OCI-LY3 (cell line): ENCODE measurements around the gene ARAP1.

ENCODE experiments used
- H2AFZ ChIP-seq: fragments of 200-600, 300-600 bp; shearing (Covaris generic); 2 replicates; pipeline ENCODE4 v1.6.0; 2014; ENCODE audit warnings: antibody characterized with exemption, low read depth, low read length
- H3K27ac ChIP-seq: fragments of 200-600, 300-600 bp; sonication (generic); 2 replicates; pipeline ENCODE4 v1.5.1; 2014; ENCODE audit warnings: mild to moderate bottlenecking, low read length, moderate library complexity, mixed read lengths
- H3K27me3 ChIP-seq: fragments of 200-600, 300-600 bp; sonication (generic); 2 replicates; pipeline ENCODE4 v1.6.1; 2014; ENCODE audit warnings: low read depth, low read length, mixed read lengths
- H3K36me3 ChIP-seq: fragments of 200-600, 300-600 bp; sonication (generic); replicated peaks from 2 replicates; pipeline ENCODE3; 2014; ENCODE audit warnings: low read depth, low read length, mixed read lengths
- H3K4me1 ChIP-seq: fragments of 300-600, 200-600 bp; sonication (generic); 2 replicates; pipeline ENCODE4 v1.6.1; 2014; ENCODE audit warnings: low read length, mixed read lengths
- H3K4me2 ChIP-seq: fragments of 200-600, 300-600 bp; sonication (generic); 2 replicates; pipeline ENCODE4 v1.6.1; 2014; ENCODE audit warnings: low read length, mixed read lengths
- H3K4me3 ChIP-seq: fragments of 300-600, 200-600 bp; sonication (generic); 2 replicates; pipeline ENCODE4 v1.5.1; 2014; ENCODE audit warnings: antibody characterized with exemption, mild to moderate bottlenecking, low read length, moderate library complexity
- H3K79me2 ChIP-seq: fragments of 300-600, 200-600 bp; shearing (Covaris generic); 2 replicates; pipeline ENCODE4 v1.6.1; 2014; ENCODE audit warnings: mild to moderate bottlenecking, low read length, mixed read lengths
- H3K9ac ChIP-seq: fragments of 300-600, 200-600 bp; shearing (Covaris generic); 2 replicates; pipeline ENCODE4 v1.6.0; 2014; ENCODE audit warnings: mild to moderate bottlenecking, low read length, moderate library complexity
- H3K9me3 ChIP-seq: fragments of 200-600, 300-600 bp; shearing (Covaris generic); 2 replicates; pipeline ENCODE4 v1.6.1; 2014; ENCODE audit warnings: low read length, mixed read lengths; ENCODE audit not compliant: insufficient read depth
- H4K20me1 ChIP-seq: fragments of 200-600, 300-600 bp; sonication (generic); 2 replicates; pipeline ENCODE4 v1.6.1; 2016; ENCODE audit warnings: low read length, mixed read lengths; ENCODE audit not compliant: insufficient read depth
- CTCF ChIP-seq: fragments of 200-600, 300-600 bp; sonication (generic); IDR thresholded peaks from 2 replicates; pipeline ENCODE4 v1.5.1; 2014; ENCODE audit warnings: antibody characterized with exemption, low read length, low read depth
- EZH2phosphoT487 ChIP-seq: fragments of 200-600 bp; shearing (Covaris generic); IDR thresholded peaks from 2 replicates; pipeline ENCODE4 v1.6.1; 2018; ENCODE audit warnings: antibody characterized with exemption, mixed run types, low read depth

ARAP1 gene

DNA sequence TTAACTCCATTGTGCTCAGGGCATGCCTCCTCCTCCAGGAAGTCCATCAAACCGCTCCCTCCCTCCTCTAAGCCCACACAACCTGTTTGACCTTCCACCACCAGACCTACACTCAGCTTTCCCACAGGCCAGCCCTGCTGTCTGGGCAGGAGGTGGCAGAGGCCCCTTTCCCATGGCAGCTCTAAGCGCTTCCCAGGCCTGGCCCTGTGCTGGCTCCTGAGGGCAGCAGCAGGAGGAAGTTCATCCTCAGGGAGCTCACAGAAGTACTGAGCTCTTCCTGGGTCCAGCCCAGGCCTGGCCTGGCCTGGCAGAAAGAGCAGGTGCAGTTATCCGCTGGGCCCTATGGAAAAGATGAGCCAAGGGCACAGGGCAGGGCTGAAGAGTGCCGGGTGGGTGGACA, 31.4 kb downstream of the ARAP1 start:
- Histone ChIP-seq H3K36me3 (peaks cover 39% of the 10 kb centered on the region), H4K20me1 (peaks cover 52% of the 10 kb centered on the region), H3K4me1 (peaks cover 49% of the 10 kb centered on the region), H3K4me2 (peak overlapping the region; percentile 98), H3K27ac (no peak overlapping the region), H2AFZ (no peak overlapping the region), H3K27me3 (no peaks in the 10 kb centered on the region), H3K4me3 (peak overlapping the region; percentile 83), H3K9ac (peak overlapping the region; percentile 95), H3K79me2 (peaks cover 73% of the 10 kb centered on the region), H3K9me3 (no peaks in the 10 kb centered on the region)
- TF ChIP-seq CTCF (no peak), EZH2phosphoT487 (no peak)

- TF ChIP-seq CTCF (no peak), EZH2phosphoT487 (no peak)
- Histone ChIP-seq H4K20me1 (peaks cover 55% of the 10 kb centered on the region), H3K79me2 (peaks cover 77% of the 10 kb centered on the region), H3K36me3 (peaks cover 37% of the 10 kb centered on the region), H2AFZ (no peak overlapping the region), H3K9me3 (no peaks in the 10 kb centered on the region), H3K4me3 (peak overlapping the region; percentile 83), H3K4me1 (peaks cover 45% of the 10 kb centered on the region), H3K4me2 (peak overlapping the region; percentile 98), H3K27me3 (no peaks in the 10 kb centered on the region), H3K27ac (peak overlapping the region; percentile 48), H3K9ac (peak overlapping the region; percentile 95)
These were observed 32.2 kb downstream of the ARAP1 start for GRCh38 chr11:72720047-72720446.

- Histone ChIP-seq H4K20me1 (peaks cover 60% of the 10 kb centered on the region), H3K36me3 (peaks cover 38% of the 10 kb centered on the region), H3K4me3 (peak overlapping the region; percentile 83), H3K4me2 (peak overlapping the region; percentile 98), H3K79me2 (peaks cover 81% of the 10 kb centered on the region), H3K9ac (peak overlapping the region; percentile 95; the same call in 1 of the 2 replicates), H3K27me3 (no peaks in the 10 kb centered on the region), H3K9me3 (no peaks in the 10 kb centered on the region), H2AFZ (no peak overlapping the region), H3K27ac (peak overlapping the region; percentile 48), H3K4me1 (peaks cover 45% of the 10 kb centered on the region)
- no peak for TF ChIP-seq CTCF
- TF ChIP-seq EZH2phosphoT487 = no peak
These were observed 32.7 kb downstream of the ARAP1 start for GRCh38 chr11:72719551-72719950.

DNA sequence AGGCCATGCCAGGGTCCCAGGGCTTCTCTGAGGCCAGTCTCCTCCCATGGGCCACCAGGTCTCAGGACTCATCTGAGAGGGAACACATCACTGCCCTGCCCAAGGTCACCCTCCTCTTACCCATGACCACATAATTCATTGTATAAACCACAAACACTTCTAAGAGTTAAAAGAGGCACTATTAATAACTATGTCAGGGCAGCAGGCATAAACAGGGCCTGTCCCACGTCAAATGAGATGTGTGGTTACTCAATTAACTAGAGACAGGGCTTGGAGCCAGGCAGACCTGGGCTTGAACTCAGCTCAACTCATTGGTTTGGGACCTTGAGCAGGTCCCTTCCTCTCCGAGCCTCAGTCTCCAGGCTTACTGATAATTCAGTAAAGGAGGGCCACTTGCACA, 33.1 kb downstream of the ARAP1 start:
- Histone ChIP-seq H3K4me1 (peaks cover 45% of the 10 kb centered on the region), H3K4me3 (peak overlapping the region; percentile 83), H3K27me3 (no peaks in the 10 kb centered on the region), H3K79me2 (peaks cover 81% of the 10 kb centered on the region), H3K4me2 (peak overlapping the region; percentile 98), H3K36me3 (peaks cover 40% of the 10 kb centered on the region), H4K20me1 (peaks cover 64% of the 10 kb centered on the region), H2AFZ (no peak overlapping the region), H3K9ac (peak overlapping the region; percentile 95; the same call in 1 of the 2 replicates), H3K9me3 (no peaks in the 10 kb centered on the region), H3K27ac (peak overlapping the region; percentile 48)
- TF ChIP-seq EZH2phosphoT487 = no peak
- TF ChIP-seq CTCF = no peak
